ENCODE results near the gene SECISBP2L. TPM values are rescaled to one million over a fixed set of nuclear protein-coding genes. Genes with fewer than 3 reads are reported as not detected.

SECISBP2L gene
- total and polyA plus RNA-seq, 9 of the 15 experiments (the other 6 are each of a cell fraction or from before 2014, with no cell fraction given), result 0.55 to 14.1 (median 10.4) TPM

DNA sequence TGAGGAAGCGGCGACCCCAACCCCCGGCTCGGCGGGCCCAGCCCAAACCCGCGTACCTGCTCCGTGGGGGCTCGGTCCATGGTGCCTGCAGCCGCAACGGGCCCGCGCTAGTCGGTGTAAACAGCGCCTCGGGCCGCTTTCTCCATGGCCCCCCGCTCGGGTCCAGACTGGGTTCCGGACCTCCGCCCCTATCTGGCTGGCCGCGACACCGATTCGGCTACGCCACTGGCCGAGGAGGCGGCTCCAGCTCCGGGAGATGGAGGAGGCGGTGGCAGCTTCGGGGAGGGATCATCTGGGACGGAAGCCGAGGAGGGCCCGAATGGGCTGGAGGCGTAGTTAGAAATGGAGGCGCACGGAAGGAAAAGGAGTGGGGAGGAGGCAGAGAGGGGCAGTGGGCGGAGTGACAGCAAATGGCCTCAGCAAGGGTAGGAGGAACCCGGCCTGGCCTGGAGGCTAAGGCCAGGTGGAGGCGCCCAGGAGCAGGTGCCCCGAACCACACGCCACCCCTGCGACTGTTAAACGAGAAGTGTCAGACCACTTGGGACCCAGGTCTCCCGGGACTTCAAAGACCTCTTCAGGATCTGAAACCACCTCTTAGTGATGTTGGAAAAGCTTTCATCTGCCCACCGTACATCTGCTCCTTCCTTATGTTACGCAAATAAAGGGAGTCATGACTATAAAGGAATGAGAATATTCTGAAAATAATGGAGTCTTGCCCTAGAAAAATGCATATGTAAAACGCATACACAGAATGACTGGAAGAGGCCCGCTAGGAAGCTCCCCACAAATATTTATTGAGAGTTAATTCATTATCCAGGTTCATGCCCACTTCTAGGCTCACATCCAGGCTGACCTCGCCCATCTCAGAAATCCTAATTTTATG is at the start of gene SECISBP2L (continued):
- TF ChIP-seq, protein P1, sequence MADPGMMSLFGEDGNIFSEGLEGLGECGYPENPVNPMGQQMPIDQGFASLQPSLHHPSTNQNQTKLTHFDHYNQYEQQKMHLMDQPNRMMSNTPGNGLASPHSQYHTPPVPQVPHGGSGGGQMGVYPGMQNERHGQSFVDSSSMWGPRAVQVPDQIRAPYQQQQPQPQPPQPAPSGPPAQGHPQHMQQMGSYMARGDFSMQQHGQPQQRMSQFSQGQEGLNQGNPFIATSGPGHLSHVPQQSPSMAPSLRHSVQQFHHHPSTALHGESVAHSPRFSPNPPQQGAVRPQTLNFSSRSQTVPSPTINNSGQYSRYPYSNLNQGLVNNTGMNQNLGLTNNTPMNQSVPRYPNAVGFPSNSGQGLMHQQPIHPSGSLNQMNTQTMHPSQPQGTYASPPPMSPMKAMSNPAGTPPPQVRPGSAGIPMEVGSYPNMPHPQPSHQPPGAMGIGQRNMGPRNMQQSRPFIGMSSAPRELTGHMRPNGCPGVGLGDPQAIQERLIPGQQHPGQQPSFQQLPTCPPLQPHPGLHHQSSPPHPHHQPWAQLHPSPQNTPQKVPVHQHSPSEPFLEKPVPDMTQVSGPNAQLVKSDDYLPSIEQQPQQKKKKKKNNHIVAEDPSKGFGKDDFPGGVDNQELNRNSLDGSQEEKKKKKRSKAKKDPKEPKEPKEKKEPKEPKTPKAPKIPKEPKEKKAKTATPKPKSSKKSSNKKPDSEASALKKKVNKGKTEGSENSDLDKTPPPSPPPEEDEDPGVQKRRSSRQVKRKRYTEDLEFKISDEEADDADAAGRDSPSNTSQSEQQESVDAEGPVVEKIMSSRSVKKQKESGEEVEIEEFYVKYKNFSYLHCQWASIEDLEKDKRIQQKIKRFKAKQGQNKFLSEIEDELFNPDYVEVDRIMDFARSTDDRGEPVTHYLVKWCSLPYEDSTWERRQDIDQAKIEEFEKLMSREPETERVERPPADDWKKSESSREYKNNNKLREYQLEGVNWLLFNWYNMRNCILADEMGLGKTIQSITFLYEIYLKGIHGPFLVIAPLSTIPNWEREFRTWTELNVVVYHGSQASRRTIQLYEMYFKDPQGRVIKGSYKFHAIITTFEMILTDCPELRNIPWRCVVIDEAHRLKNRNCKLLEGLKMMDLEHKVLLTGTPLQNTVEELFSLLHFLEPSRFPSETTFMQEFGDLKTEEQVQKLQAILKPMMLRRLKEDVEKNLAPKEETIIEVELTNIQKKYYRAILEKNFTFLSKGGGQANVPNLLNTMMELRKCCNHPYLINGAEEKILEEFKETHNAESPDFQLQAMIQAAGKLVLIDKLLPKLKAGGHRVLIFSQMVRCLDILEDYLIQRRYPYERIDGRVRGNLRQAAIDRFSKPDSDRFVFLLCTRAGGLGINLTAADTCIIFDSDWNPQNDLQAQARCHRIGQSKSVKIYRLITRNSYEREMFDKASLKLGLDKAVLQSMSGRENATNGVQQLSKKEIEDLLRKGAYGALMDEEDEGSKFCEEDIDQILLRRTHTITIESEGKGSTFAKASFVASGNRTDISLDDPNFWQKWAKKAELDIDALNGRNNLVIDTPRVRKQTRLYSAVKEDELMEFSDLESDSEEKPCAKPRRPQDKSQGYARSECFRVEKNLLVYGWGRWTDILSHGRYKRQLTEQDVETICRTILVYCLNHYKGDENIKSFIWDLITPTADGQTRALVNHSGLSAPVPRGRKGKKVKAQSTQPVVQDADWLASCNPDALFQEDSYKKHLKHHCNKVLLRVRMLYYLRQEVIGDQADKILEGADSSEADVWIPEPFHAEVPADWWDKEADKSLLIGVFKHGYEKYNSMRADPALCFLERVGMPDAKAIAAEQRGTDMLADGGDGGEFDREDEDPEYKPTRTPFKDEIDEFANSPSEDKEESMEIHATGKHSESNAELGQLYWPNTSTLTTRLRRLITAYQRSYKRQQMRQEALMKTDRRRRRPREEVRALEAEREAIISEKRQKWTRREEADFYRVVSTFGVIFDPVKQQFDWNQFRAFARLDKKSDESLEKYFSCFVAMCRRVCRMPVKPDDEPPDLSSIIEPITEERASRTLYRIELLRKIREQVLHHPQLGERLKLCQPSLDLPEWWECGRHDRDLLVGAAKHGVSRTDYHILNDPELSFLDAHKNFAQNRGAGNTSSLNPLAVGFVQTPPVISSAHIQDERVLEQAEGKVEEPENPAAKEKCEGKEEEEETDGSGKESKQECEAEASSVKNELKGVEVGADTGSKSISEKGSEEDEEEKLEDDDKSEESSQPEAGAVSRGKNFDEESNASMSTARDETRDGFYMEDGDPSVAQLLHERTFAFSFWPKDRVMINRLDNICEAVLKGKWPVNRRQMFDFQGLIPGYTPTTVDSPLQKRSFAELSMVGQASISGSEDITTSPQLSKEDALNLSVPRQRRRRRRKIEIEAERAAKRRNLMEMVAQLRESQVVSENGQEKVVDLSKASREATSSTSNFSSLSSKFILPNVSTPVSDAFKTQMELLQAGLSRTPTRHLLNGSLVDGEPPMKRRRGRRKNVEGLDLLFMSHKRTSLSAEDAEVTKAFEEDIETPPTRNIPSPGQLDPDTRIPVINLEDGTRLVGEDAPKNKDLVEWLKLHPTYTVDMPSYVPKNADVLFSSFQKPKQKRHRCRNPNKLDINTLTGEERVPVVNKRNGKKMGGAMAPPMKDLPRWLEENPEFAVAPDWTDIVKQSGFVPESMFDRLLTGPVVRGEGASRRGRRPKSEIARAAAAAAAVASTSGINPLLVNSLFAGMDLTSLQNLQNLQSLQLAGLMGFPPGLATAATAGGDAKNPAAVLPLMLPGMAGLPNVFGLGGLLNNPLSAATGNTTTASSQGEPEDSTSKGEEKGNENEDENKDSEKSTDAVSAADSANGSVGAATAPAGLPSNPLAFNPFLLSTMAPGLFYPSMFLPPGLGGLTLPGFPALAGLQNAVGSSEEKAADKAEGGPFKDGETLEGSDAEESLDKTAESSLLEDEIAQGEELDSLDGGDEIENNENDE (IDR thresholded peaks at IDR 0.05; ENCODE audit: low read depth, low read length), result no peak
- TF ChIP-seq ZNF77 (CRISPR knock-in tag; IDR thresholded peaks at IDR 0.05) (no peak), TARDBP (IDR thresholded peaks at IDR 0.05) (no peak; the same call in none of the 2 replicates), E2F3 (CRISPR knock-in tag; IDR thresholded peaks at IDR 0.05) (no peak), ARNT (IDR thresholded peaks at IDR 0.05) (peak in 1 of 2 experiments; percentile 48; a peak in 2 of 4 replicates), HNRNPLL (IDR thresholded peaks at IDR 0.05; ENCODE audit: low read depth, low read length, poor library complexity, severe bottlenecking) (peak; percentile 91), RBM17 (IDR thresholded peaks at IDR 0.05; ENCODE audit: borderline replicate concordance, low read depth, low read length) (no peak), NFE2 (IDR thresholded peaks at IDR 0.05; ENCODE audit: low read depth) (0 out of 2 replicates have a peak, but pooled peaks have one; percentile 28)
- TF ChIP-seq, protein P2, sequence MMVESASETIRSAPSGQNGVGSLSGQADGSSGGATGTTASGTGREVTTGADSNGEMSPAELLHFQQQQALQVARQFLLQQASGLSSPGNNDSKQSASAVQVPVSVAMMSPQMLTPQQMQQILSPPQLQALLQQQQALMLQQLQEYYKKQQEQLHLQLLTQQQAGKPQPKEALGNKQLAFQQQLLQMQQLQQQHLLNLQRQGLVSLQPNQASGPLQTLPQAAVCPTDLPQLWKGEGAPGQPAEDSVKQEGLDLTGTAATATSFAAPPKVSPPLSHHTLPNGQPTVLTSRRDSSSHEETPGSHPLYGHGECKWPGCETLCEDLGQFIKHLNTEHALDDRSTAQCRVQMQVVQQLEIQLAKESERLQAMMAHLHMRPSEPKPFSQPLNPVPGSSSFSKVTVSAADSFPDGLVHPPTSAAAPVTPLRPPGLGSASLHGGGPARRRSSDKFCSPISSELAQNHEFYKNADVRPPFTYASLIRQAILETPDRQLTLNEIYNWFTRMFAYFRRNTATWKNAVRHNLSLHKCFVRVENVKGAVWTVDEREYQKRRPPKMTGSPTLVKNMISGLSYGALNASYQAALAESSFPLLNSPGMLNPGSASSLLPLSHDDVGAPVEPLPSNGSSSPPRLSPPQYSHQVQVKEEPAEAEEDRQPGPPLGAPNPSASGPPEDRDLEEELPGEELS (CRISPR knock-in tag; IDR thresholded peaks at IDR 0.05; ENCODE audit: borderline replicate concordance), result no peak
- TF ChIP-seq, protein P3, sequence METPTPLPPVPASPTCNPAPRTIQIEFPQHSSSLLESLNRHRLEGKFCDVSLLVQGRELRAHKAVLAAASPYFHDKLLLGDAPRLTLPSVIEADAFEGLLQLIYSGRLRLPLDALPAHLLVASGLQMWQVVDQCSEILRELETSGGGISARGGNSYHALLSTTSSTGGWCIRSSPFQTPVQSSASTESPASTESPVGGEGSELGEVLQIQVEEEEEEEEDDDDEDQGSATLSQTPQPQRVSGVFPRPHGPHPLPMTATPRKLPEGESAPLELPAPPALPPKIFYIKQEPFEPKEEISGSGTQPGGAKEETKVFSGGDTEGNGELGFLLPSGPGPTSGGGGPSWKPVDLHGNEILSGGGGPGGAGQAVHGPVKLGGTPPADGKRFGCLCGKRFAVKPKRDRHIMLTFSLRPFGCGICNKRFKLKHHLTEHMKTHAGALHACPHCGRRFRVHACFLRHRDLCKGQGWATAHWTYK (CRISPR knock-in tag; IDR thresholded peaks at IDR 0.05), result peak; percentile 4; the same call in 1 of the 2 replicates
